A549 (cell line): ENCODE measurements around the gene VSX1.

Experiments
- BHLHE40 ChIP-seq: IDR thresholded peaks from 2 replicates; pipeline ENCODE4 v1.6.1; 2012; ENCODE audit warnings: low read depth, low read length, inconsistent platforms
- CHD4 ChIP-seq: fragments of 200-600 bp; sonication (generic); IDR thresholded peaks from 2 replicates; pipeline ENCODE4 v1.6.1; 2016; ENCODE audit warnings: antibody characterized with exemption, mild to moderate bottlenecking, borderline replicate concordance
- EP300 ChIP-seq, 2 experiments: fragments of >200 bp; sonication (Bioruptor Twin); formaldehyde crosslinking; IDR thresholded peaks; 2 replicates in 1 of 2; 3 replicates in 1 of 2; pipeline ENCODE4 v1.6.1; 2016 to 2017
- FOSL2 ChIP-seq, 2 experiments: fragments of 450-650 bp in 1 of 2; fragments of >200 bp in 1 of 2; sonication (Bioruptor Twin) in 1 of 2; formaldehyde crosslinking; IDR thresholded peaks; 2 replicates each; pipeline versions ENCODE4 v1.5.0 to v1.6.1; 2016 to 2020; ENCODE audit warnings: mild to moderate bottlenecking in 1 of 2, moderate library complexity in 1 of 2
- NR3C1 ChIP-seq: fragments of >200 bp; sonication (Bioruptor Twin); formaldehyde crosslinking; IDR thresholded peaks from 3 replicates; pipeline ENCODE4 v1.6.1; 2017
- POLR2A ChIP-seq: IDR thresholded peaks from 2 replicates; pipeline ENCODE4 v1.6.1; 2012; ENCODE audit warnings: mild to moderate bottlenecking, low read length
- RCOR1 ChIP-seq: fragments of 150-350 bp; IDR thresholded peaks from 2 replicates; pipeline ENCODE4 v1.6.1; 2014; ENCODE audit warnings: antibody characterized with exemption, low read length, low read depth
- RFX5 ChIP-seq: fragments of 450-650 bp; IDR thresholded peaks from 2 replicates; pipeline ENCODE4 v1.7.1; 2014; ENCODE audit warnings: antibody characterized with exemption, mild to moderate bottlenecking, moderate library complexity
- ZFP36 ChIP-seq: fragments of 450-650 bp; IDR thresholded peaks from 2 replicates; pipeline ENCODE4 v1.6.1; 2014; ENCODE audit warnings: borderline replicate concordance; ENCODE audit not compliant: partially characterized antibody
- TF ChIP-seq, protein P1 (sequence below): fragments of >200 bp; sonication (Bioruptor Twin); formaldehyde crosslinking; IDR thresholded peaks from 3 replicates; pipeline ENCODE4 v1.5.1; 2016
- TF ChIP-seq, protein P2 (sequence below): fragments of 250-450 bp; sonication (Bioruptor Pico); IDR thresholded peaks from 2 replicates; pipeline ENCODE4 v1.5.0; 2021; ENCODE audit warnings: mild to moderate bottlenecking, moderate library complexity, borderline replicate concordance
- TF ChIP-seq, protein P3 (sequence below): fragments of 200-600 bp; sonication (generic); IDR thresholded peaks from 2 replicates; pipeline ENCODE4 v1.6.1; 2016; ENCODE audit warnings: antibody characterized with exemption, mild to moderate bottlenecking, moderate library complexity

DNA sequence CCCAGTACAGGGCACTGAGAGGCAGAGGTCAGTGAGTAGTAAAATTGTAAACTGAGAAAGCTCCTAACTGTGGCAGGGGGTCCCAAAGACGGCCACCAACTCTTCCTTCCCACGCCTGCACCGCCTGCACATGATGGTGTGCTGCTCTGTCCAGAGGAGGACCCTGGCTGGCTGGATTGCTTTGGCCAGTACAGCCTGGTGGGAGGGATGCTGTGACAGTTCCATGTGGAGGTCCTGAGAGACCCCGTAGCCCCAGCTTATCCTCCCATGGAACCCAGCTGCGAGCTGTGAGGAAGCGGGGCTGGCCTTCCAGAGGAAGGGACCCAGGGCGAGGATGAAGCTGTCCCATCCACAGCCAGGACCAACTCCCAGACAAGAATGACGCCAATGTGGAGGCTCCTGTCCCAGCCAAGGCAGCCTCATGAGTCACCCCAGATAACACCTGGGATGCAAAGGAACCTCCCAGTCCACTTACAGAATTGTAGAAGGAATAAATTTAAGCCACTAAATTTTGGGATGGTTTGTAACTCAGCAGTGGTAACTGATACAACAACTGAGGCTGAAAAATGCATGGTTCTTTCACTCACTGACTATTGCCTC lies 22.0 kb downstream of the VSX1 start:
- TF ChIP-seq EP300 (IDR thresholded peaks at IDR 0.05) (no peak), ZFP36 (no peak), CHD4 (no peak), BHLHE40 (no peak), NR3C1 (no peak), POLR2A (no peak), RFX5 (no peak), FOSL2 (IDR thresholded peaks at IDR 0.05) (no peak), FOSL2 (CRISPR knock-in tag; IDR thresholded peaks at IDR 0.05) (no peak), RCOR1 (no peak)
- TF ChIP-seq, protein P1, sequence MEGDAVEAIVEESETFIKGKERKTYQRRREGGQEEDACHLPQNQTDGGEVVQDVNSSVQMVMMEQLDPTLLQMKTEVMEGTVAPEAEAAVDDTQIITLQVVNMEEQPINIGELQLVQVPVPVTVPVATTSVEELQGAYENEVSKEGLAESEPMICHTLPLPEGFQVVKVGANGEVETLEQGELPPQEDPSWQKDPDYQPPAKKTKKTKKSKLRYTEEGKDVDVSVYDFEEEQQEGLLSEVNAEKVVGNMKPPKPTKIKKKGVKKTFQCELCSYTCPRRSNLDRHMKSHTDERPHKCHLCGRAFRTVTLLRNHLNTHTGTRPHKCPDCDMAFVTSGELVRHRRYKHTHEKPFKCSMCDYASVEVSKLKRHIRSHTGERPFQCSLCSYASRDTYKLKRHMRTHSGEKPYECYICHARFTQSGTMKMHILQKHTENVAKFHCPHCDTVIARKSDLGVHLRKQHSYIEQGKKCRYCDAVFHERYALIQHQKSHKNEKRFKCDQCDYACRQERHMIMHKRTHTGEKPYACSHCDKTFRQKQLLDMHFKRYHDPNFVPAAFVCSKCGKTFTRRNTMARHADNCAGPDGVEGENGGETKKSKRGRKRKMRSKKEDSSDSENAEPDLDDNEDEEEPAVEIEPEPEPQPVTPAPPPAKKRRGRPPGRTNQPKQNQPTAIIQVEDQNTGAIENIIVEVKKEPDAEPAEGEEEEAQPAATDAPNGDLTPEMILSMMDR = no peak
- TF ChIP-seq, protein P2, sequence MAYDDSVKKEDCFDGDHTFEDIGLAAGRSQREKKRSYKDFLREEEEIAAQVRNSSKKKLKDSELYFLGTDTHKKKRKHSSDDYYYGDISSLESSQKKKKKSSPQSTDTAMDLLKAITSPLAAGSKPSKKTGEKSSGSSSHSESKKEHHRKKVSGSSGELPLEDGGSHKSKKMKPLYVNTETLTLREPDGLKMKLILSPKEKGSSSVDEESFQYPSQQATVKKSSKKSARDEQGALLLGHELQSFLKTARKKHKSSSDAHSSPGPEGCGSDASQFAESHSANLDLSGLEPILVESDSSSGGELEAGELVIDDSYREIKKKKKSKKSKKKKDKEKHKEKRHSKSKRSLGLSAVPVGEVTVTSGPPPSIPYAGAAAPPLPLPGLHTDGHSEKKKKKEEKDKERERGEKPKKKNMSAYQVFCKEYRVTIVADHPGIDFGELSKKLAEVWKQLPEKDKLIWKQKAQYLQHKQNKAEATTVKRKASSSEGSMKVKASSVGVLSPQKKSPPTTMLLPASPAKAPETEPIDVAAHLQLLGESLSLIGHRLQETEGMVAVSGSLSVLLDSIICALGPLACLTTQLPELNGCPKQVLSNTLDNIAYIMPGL (CRISPR knock-in tag) = no peak
- TF ChIP-seq, protein P3, sequence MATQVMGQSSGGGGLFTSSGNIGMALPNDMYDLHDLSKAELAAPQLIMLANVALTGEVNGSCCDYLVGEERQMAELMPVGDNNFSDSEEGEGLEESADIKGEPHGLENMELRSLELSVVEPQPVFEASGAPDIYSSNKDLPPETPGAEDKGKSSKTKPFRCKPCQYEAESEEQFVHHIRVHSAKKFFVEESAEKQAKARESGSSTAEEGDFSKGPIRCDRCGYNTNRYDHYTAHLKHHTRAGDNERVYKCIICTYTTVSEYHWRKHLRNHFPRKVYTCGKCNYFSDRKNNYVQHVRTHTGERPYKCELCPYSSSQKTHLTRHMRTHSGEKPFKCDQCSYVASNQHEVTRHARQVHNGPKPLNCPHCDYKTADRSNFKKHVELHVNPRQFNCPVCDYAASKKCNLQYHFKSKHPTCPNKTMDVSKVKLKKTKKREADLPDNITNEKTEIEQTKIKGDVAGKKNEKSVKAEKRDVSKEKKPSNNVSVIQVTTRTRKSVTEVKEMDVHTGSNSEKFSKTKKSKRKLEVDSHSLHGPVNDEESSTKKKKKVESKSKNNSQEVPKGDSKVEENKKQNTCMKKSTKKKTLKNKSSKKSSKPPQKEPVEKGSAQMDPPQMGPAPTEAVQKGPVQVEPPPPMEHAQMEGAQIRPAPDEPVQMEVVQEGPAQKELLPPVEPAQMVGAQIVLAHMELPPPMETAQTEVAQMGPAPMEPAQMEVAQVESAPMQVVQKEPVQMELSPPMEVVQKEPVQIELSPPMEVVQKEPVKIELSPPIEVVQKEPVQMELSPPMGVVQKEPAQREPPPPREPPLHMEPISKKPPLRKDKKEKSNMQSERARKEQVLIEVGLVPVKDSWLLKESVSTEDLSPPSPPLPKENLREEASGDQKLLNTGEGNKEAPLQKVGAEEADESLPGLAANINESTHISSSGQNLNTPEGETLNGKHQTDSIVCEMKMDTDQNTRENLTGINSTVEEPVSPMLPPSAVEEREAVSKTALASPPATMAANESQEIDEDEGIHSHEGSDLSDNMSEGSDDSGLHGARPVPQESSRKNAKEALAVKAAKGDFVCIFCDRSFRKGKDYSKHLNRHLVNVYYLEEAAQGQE = no peak
